T-helper 1 cell treated with Interleukin-12 subunit alpha and Interleukin-12 subunit beta and Interleukin-4 antibody, amounts not matched to agents 30 μg/mL and 1 μg/mL, for 36 hours (primary cell): Measurements from ENCODE around the gene FRAS1.
"Not testable (repeated sequence)": the region's sequence is repeated elsewhere in the genome, so short reads cannot be mapped to it uniquely, and the experiment has no call there.

Source experiments
- H3K27ac Mint-ChIP-seq: one replicate; pipeline ENCODE4 v1.8.0; 2021; ENCODE audit warnings: mild to moderate bottlenecking, mixed read lengths
- H3K27me3 Mint-ChIP-seq: one replicate; pipeline ENCODE4 v1.8.0; 2021; ENCODE audit warnings: low read depth, mixed read lengths
- H3K36me3 Mint-ChIP-seq: one replicate; pipeline ENCODE4 v1.8.0; 2021; ENCODE audit warnings: low read depth, mixed read lengths
- H3K4me1 Mint-ChIP-seq: one replicate; pipeline ENCODE4 v1.8.0; 2021; ENCODE audit warnings: low read depth, mixed read lengths
- H3K4me3 Mint-ChIP-seq: one replicate; pipeline ENCODE4 v1.8.0; 2021; ENCODE audit warnings: mild to moderate bottlenecking, moderate library complexity, mixed read lengths
- H3K9me3 Mint-ChIP-seq: one replicate; pipeline ENCODE4 v1.8.0; 2021; ENCODE audit warnings: mixed read lengths

The FRAS1 gene

DNA sequence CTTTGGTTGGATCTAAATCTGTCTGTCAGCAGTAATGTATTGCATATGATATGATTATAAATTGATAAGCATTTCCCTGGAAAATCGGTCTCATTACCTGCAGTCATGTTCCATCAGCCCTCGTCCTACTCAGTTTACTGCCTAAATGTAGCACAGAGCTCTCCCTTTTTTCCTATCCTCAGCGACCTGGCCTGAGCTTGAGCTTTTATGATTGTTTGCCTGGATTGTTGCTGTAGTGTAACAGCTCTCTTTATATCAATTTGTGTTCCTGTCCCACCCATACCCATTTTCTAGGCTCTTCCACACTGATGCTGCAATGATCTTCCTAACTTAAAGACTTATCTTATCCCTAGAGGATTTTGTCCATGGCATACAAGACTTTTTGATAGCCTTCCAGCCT, 95.7 kb downstream of the FRAS1 start:
- Mint-ChIP-seq H3K36me3 (no peaks in the 10 kb centered on the region), H3K27me3 (peaks cover 3% of the 10 kb centered on the region), H3K4me1 (no peaks in the 10 kb centered on the region), H3K27ac (no peak overlapping the region), H3K4me3 (no peak overlapping the region), H3K9me3 (no peaks in the 10 kb centered on the region)

DNA sequence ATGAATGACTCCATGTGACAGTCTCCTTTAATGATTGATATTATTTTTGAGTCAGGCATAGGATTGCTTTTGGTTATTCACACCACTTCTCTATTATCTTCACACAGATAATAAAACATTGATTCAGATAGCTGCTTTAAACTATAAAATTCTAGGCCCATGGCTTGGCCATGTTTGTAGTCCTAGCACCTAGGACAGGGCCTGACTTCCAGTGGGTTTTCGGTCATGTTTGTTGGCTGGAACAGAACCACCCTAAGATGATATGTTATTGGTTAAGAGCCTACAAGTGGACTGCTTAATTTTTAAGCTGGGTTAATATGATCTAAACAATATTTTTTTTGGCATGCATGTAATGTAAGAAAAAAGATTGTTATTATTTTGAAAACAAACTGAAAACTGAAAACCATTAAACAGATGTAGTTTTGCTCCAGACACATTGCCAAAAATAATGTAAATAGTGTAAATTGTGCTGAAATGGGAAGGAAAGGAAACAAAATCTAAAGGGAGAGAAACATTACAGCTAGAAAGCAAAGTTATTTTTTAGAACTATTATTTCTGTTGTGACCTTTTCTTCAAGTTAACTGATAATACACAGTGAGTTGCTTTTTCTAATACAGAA, 98.0 kb downstream of the FRAS1 start:
- Mint-ChIP-seq H3K4me1 (no peaks in the 10 kb centered on the region), H3K36me3 (no peaks in the 10 kb centered on the region), H3K27ac (no peak overlapping the region), H3K4me3 (no peak overlapping the region), H3K27me3 (peaks cover 11% of the 10 kb centered on the region), H3K9me3 (no peaks in the 10 kb centered on the region)

DNA sequence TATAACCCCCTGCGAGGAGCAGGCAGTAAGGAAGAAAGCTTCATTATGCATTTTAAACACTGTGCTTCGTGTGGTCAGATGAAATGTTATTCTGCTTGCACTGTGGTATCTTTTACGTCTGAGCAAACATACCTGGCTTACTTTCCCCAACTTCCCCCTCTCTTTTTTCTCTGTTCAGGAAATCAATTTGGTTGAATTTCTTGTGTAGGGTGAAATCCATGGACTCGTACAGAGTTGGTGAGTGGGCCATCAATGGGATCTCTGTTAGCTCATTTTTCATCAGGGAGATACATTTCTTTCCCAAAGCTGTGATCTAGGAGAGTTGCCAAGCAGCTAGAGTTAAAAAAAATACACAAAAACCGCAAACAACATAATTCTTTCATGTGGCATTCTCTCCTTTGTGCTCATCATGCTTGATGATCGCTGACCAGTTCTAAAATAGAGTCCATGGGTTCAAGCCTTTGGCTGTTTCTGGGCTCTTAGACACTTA, 98.5 kb downstream of the FRAS1 start:
- Mint-ChIP-seq H3K27me3 (peaks cover 11% of the 10 kb centered on the region), H3K4me3 (no peak overlapping the region), H3K27ac (no peak overlapping the region), H3K9me3 (no peaks in the 10 kb centered on the region), H3K4me1 (no peaks in the 10 kb centered on the region), H3K36me3 (no peaks in the 10 kb centered on the region)

DNA sequence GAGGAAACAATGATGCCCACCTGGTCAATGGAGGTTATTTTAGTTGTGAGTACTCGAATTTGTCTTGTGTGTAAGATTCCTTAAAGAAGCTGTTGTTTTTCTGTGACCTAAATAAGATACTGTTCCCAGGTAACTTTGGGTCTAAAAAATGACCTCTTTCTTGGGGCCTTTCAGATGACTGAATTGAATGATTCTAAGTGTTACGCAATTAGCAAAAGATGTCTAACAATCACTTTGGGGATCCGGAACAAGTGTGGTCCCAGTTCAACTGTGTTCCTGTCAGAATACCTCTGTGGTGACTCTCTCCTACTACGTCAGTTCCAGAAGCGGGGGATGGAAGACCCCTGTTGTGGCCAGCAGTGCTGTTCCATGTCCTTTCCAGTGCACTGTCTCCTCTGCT, 99.4 kb downstream of the FRAS1 start:
- Mint-ChIP-seq H3K4me3 (no peak overlapping the region), H3K9me3 (no peaks in the 10 kb centered on the region), H3K36me3 (no peaks in the 10 kb centered on the region), H3K4me1 (no peaks in the 10 kb centered on the region), H3K27me3 (peaks cover 11% of the 10 kb centered on the region), H3K27ac (no peak overlapping the region)

DNA sequence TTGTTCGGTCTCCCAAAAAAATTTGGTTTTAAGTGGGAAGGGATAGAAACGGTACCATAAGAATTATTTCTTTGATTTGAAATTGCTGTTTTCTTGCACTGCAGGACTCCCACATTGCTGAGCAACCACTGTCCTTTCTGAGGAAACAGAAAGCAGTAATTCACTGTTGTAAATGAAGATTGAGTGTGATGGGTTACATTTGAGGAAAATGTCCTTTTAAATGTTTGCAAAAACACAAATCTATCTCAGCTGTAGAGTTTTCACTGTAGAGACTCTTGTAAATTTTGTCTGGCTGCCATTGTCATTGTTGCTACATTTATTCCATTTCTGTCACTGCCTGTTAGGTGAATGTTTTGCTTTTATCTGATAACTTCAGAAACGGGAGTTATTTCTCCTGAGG, 105.2 kb downstream of the FRAS1 start:
- Mint-ChIP-seq H3K4me1 (no peaks in the 10 kb centered on the region), H3K27ac (no peak overlapping the region), H3K36me3 (no peaks in the 10 kb centered on the region), H3K27me3 (peaks cover 23% of the 10 kb centered on the region), H3K4me3 (no peak overlapping the region), H3K9me3 (no peaks in the 10 kb centered on the region)

DNA sequence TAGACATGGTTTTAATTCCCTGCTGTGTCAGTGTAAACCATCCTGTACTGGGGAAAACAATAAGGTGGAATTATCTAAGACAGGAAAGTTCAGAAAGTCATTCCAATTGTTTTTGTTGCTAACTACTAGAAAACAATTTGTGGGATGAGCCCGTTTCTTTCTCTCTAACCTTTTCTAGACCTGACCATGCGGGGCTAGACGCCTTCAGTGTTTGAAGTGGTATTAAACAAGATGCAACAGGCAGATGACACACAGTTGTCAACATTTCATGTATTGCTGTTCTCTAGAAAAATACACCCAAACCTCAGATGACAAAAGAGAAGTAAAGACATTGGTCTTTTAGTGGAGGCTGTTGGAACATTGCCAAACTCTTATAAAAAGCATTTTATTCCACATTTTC, 105.7 kb downstream of the FRAS1 start:
- Mint-ChIP-seq H3K27me3 (peaks cover 23% of the 10 kb centered on the region), H3K4me1 (no peaks in the 10 kb centered on the region), H3K9me3 (no peaks in the 10 kb centered on the region), H3K27ac (no peak overlapping the region), H3K4me3 (no peak overlapping the region), H3K36me3 (no peaks in the 10 kb centered on the region)

DNA sequence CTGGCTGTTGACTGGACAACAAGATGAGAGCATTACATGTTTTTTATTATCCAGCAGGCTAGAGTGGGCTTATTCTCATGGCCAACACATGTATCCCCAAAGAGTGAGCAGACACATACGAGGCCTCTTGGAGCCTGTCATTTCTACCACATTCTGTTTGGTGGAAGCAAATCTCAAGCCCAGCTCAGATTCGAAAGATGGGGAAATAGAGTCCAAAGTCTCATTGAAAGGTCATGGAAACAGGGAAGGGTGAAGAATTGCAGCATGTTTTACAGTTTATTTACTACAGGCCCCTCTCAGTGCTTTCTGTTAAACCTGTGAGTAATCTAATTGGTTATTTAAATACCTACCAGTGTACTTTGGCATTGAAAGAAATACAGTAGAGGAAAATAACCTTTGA, 108.6 kb downstream of the FRAS1 start:
- Mint-ChIP-seq H3K4me3 (no peak overlapping the region), H3K4me1 (no peaks in the 10 kb centered on the region), H3K36me3 (no peaks in the 10 kb centered on the region), H3K9me3 (no peaks in the 10 kb centered on the region), H3K27ac (no peak overlapping the region), H3K27me3 (peaks cover 15% of the 10 kb centered on the region)

DNA sequence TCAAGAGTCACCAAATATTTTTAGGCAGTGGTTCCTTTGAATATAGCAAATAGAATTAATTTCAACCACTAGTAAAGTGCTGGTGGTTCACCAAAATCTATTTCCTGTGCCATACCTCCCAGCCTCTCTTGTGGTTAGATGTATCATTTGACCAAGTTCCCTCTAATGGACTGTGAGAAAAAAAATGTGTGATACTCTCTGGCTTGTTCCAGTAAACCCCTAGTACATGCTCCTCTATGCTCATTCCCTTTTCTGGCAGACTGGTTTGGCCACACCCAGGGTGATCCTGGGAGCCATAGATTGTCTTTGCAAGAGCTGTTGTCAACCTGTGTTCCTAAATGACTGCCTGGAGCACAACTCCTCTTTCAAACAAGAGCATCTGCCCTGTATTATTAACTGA, 109.5 kb downstream of the FRAS1 start:
- no peaks in the 10 kb centered on the region for H3K9me3 Mint-ChIP-seq
- H3K27ac Mint-ChIP-seq: no peak overlapping the region
- H3K27me3 Mint-ChIP-seq: peaks cover 15% of the 10 kb centered on the region
- H3K36me3 Mint-ChIP-seq: no peaks in the 10 kb centered on the region
- no peak overlapping the region for H3K4me3 Mint-ChIP-seq
- no peaks in the 10 kb centered on the region for H3K4me1 Mint-ChIP-seq

DNA sequence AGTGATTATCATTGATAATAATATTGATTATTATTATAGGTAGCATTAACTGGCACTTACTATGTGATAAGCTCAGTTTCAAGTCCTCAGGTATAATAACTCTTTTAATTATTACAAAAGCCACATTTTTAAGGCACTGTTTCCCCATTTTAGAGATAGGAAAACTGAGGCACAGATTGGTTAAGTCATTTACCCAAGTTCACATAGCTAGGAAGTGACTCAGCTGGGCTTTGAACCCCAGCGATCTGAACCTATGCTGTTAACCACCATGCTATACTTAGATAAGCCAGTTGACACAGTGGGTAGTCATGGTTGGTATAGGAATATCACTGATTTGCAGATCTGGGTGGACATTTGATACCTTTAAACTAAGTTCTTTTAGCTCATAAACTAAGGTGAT, 110.4 kb downstream of the FRAS1 start:
- Mint-ChIP-seq H3K9me3 (no peaks in the 10 kb centered on the region), H3K27me3 (peaks cover 9% of the 10 kb centered on the region), H3K27ac (no peak overlapping the region), H3K4me1 (no peaks in the 10 kb centered on the region), H3K4me3 (no peak overlapping the region), H3K36me3 (no peaks in the 10 kb centered on the region)

DNA sequence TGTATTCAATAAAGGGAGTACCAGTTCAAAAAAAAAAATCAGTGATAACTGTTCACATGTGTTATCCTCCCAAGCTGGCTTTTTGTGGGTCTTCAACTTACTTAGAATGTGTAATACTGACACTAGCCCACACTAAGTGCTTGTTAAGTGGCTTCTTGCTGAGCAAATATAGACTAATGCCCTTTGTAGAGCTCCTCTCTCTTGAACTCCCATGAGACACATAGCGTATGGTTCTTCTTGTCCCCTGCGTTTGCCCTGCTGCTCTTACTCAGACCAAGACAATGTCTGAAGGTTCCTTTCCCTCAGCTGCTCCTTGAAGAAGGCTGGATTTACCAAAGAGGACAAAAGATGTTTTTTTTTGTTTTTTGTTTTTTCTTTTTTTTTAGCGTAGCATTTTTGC, 110.9 kb downstream of the FRAS1 start:
- Mint-ChIP-seq H3K4me3 (no peak overlapping the region), H3K36me3 (no peaks in the 10 kb centered on the region), H3K27me3 (peaks cover 5% of the 10 kb centered on the region), H3K4me1 (no peaks in the 10 kb centered on the region), H3K9me3 (no peaks in the 10 kb centered on the region), H3K27ac (no peak overlapping the region)

DNA sequence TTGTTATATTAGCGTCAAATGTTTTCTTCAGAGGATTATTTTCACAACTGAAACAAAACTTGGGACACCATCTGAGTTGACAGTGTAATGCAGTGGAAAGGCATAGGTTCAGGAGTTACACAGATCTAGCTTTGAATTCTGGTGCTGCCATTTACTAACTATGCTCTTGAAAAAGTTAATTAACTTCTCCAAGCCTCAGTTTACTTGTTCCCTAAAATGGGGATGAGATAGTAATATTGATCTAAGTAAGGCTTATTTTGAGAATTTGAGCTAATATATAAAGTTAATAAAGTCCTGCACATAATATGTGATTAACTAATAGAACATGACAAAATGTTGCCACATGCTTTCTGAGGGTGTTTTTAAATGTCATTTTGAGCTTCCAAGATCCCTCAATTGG, 112.6 kb downstream of the FRAS1 start:
- Mint-ChIP-seq H3K27me3 (peaks cover 5% of the 10 kb centered on the region), H3K36me3 (no peaks in the 10 kb centered on the region), H3K9me3 (no peaks in the 10 kb centered on the region), H3K4me3 (no peak overlapping the region), H3K27ac (no peak overlapping the region), H3K4me1 (no peaks in the 10 kb centered on the region)

DNA sequence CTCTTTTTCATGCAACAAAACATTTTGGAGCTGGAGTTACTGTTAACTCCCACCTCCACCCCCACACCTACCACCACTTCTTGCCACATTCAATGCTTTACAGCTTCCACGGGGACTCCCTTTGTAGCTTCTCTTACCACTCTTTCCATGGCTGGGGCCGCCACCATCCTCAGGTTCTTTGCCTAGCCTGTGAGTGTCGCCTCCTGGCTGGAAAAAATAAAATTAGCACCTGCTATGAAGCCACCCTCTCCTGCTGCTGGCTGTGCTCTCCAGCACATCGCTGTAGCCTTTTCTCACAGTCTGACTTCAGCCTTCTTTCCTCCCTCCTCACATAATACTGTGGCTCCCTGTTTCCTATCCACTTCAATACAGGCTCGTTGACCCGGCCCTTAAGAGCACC, 114.4 kb downstream of the FRAS1 start:
- H3K27ac Mint-ChIP-seq: no peak overlapping the region
- H3K27me3 Mint-ChIP-seq: no peaks in the 10 kb centered on the region
- H3K4me1 Mint-ChIP-seq: no peaks in the 10 kb centered on the region
- no peak overlapping the region for H3K4me3 Mint-ChIP-seq
- H3K36me3 Mint-ChIP-seq: no peaks in the 10 kb centered on the region
- H3K9me3 Mint-ChIP-seq: no peaks in the 10 kb centered on the region

DNA sequence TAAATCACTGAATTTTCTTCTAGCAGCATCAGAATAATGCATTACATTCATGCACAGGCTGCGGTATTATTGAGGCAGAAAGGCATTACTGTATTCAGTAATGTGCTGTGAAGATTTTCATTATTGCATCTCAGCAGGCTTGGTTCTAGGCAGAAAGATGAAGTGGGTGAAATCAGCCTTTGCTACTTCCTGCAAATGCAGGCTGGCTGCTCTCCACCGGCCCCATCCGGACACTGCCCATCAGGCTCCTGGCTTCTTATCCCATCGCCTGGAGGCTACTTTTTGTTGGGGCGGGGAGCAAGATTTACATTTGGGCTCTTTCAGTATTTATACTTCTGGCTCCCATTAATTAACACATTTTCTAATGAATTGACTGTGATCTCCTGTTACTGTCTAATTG, 117.8 kb downstream of the FRAS1 start:
- H3K4me3 Mint-ChIP-seq: no peak overlapping the region
- H3K9me3 Mint-ChIP-seq: no peaks in the 10 kb centered on the region
- H3K27ac Mint-ChIP-seq: no peak overlapping the region
- H3K27me3 Mint-ChIP-seq: no peaks in the 10 kb centered on the region
- H3K4me1 Mint-ChIP-seq: no peaks in the 10 kb centered on the region
- no peaks in the 10 kb centered on the region for H3K36me3 Mint-ChIP-seq

DNA sequence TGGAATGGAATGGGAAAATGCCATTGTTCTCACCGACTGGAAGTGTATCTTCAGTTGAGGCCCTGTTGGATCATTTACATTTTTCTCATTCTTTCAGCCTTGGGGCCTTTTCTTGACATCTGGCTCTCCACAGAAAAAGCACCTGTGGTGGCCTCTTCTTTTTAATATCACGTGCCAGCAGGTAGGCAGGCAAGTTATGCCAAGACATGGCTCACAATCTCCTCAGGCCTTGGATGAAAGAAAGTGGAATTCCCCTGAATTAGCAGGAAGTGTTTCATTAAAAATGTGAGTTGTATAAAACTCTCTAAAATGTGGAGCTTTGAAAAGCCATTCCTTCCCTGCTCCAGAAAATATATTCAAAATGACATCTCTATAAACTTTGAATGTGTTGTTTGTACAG, 122.1 kb downstream of the FRAS1 start:
- H3K4me3 Mint-ChIP-seq: no peak overlapping the region
- H3K27ac Mint-ChIP-seq: no peak overlapping the region
- no peaks in the 10 kb centered on the region for H3K9me3 Mint-ChIP-seq
- H3K4me1 Mint-ChIP-seq: no peaks in the 10 kb centered on the region
- no peaks in the 10 kb centered on the region for H3K27me3 Mint-ChIP-seq
- H3K36me3 Mint-ChIP-seq: no peaks in the 10 kb centered on the region

DNA sequence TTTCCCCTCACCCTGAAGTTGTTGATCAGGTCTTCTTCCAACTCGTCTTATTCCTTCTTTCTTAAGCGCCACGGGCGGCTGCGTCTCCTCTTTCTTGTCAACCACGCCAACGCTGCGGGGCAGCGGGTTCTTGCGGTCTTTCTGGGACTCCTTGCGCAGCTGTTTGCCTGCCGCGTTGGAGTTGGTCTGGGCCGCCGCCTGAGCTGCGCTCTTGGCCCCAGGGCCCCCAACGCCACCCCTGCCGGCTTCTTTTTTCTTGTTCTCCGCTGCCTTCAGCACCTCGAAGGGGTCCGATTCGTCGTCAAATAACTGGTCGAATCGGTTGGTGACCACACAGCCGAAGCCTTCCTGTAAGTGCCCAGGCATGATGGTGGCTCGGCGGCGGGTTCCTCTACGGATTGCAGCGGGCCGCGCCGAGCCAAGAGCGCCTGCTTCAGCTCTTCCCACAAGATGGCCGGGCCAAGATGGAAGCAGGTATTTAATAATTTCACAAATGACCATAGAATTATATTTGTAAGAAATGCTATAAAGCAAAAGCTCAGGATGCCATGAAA, 124.6 kb downstream of the FRAS1 start:
- H3K27me3 Mint-ChIP-seq, H3K4me1 Mint-ChIP-seq, H3K36me3 Mint-ChIP-seq, H3K4me3 Mint-ChIP-seq, H3K27ac Mint-ChIP-seq, H3K9me3 Mint-ChIP-seq: not testable (repeated sequence)

DNA sequence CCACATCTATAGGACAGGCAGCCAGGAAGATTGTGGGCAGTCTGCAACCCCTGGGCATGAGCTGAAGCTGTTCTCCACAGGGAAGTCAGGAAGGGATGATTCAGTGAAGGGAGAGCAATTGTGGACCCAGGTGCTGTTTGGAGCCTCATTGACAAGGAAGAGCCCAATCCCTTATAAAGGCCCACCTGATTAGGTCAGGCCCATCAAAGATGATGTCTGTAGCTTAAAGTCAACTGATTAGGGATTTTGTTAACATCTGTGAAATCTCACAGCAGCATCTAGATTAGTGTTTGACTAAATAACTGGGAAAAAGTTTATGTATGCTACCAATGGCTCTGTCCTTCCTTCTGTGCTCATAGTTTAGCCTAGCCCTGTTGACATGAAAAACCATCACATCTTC, 127.5 kb downstream of the FRAS1 start:
- Mint-ChIP-seq H3K9me3 (no peaks in the 10 kb centered on the region), H3K36me3 (no peaks in the 10 kb centered on the region), H3K27me3 (peaks cover 3% of the 10 kb centered on the region), H3K4me3 (no peak overlapping the region), H3K4me1 (no peaks in the 10 kb centered on the region), H3K27ac (no peak overlapping the region)
